Progenitor cell of endocrine pancreas (in vitro differentiated cells): ENCODE measurements around the gene FYN. TPM values are rescaled to one million over a fixed set of nuclear protein-coding genes. Genes with fewer than 3 reads are reported as not detected.

ENCODE experiments used
- total RNA-seq: library from RNA; stranded (reverse); gene quantifications from 2 replicates; pipeline ENCODE4 v1.2.1, GENCODE V29; 2021

The FYN gene
- total RNA-seq, 1 donor from 2014 or later, result 169 TPM

Other genes starting within 250 kb of the FYN start
- gene CCN6, start 180.7 kb upstream of the FYN start, total RNA-seq, result not detected in 2 replicates
- 25.2 and 25.8 TPM in 2 replicates for gene TUBE1, start 214.0 kb upstream of the FYN start, total RNA-seq
- gene FAM229B, start 214.1 kb upstream of the FYN start, total RNA-seq, result 22.1 and 27.1 TPM in 2 replicates